Breast epithelium (tissue), 4 donors: ENCODE data around the gene ALDH3A1. TPM values are rescaled to one million over a fixed set of nuclear protein-coding genes. Genes with fewer than 3 reads are reported as not detected.
A peak's percentile ranks its signal among the peaks of the same experiment; 100 is the strongest.

Experiments used
- DNase-seq, 2 donors: peaks; one replicate each; pipeline ENCODE4 v3.0.0-alpha.2; 2019; ENCODE audit warnings: low spot score in 2 of 2
- H3K27ac ChIP-seq, 2 donors: fragments of 200-600 bp; sonication (generic) in 1 of 2; one replicate each; pipeline ENCODE4 v1.5.1; 2016 to 2019; ENCODE audit warnings: mild to moderate bottlenecking in 1 of 2
- H3K27me3 ChIP-seq, 2 donors: fragments of 200-600 bp; sonication (generic) in 1 of 2; one replicate each; pipeline versions ENCODE4 v1.5.1 to v1.6.0; 2017 to 2019; ENCODE audit warnings: control low read depth in 1 of 2, mild to moderate bottlenecking in 1 of 2
- H3K36me3 ChIP-seq: fragments of 200-600 bp; one replicate; pipeline ENCODE4 v1.5.1; 2019
- H3K4me1 ChIP-seq, 2 donors: fragments of 200-600 bp; sonication (generic); one replicate each; pipeline ENCODE4 v1.5.1; 2016 to 2019; ENCODE audit warnings: control low read depth in 1 of 2
- H3K4me3 ChIP-seq, 3 donors: fragments of 200-600 bp; sonication (generic); 1 replicate in 2 of 3; 2 replicates in 1 of 3; pipeline ENCODE4 v1.5.1; 2016 to 2019; ENCODE audit warnings: mild to moderate bottlenecking in 3 of 3, moderate library complexity in 2 of 3
- H3K9me3 ChIP-seq, 2 donors: fragments of 200-600 bp; sonication (generic) in 1 of 2; one replicate each; pipeline ENCODE4 v1.5.1; 2016 to 2019; ENCODE audit warnings: control low read depth in 1 of 2
- POLR2A ChIP-seq: fragments of 450-650 bp; IDR thresholded peaks from one replicate; pipeline ENCODE4 v1.6.1; 2016; ENCODE audit warnings: antibody characterized with exemption, mild to moderate bottlenecking, moderate library complexity
- POLR2AphosphoS5 ChIP-seq, 3 donors: sonication (generic); formaldehyde crosslinking; IDR thresholded peaks; one replicate each; pipeline ENCODE4 v1.6.1; 2017; ENCODE audit warnings: antibody characterized with exemption in 3 of 3
- intact Hi-C: fragments of 100-400 bp; cut with DNase I; formaldehyde crosslinking; loops from one replicate; pipeline ENCODE4 v1.15.1; 2023; ENCODE audit warnings: low total_unique reads
- total RNA-seq, 3 donors: library from RNA; depleted of rRNA; stranded (reverse); fragments of >200 nt; gene quantifications; one replicate each; pipeline ENCODE4 v1.1.0, GENCODE V29; 2016
- TF ChIP-seq, protein P1 (sequence below), 3 donors: fragments of 450-650 bp; IDR thresholded peaks; one replicate each; pipeline ENCODE4 v1.5.1; 2016 to 2017; ENCODE audit warnings: antibody characterized with exemption in 3 of 3, mild to moderate bottlenecking in 3 of 3, moderate library complexity in 3 of 3

Gene ALDH3A1
- total RNA-seq, 3 donors from 2014 or later = 1.1 to 5.6 (median 2.0) TPM

DNA sequence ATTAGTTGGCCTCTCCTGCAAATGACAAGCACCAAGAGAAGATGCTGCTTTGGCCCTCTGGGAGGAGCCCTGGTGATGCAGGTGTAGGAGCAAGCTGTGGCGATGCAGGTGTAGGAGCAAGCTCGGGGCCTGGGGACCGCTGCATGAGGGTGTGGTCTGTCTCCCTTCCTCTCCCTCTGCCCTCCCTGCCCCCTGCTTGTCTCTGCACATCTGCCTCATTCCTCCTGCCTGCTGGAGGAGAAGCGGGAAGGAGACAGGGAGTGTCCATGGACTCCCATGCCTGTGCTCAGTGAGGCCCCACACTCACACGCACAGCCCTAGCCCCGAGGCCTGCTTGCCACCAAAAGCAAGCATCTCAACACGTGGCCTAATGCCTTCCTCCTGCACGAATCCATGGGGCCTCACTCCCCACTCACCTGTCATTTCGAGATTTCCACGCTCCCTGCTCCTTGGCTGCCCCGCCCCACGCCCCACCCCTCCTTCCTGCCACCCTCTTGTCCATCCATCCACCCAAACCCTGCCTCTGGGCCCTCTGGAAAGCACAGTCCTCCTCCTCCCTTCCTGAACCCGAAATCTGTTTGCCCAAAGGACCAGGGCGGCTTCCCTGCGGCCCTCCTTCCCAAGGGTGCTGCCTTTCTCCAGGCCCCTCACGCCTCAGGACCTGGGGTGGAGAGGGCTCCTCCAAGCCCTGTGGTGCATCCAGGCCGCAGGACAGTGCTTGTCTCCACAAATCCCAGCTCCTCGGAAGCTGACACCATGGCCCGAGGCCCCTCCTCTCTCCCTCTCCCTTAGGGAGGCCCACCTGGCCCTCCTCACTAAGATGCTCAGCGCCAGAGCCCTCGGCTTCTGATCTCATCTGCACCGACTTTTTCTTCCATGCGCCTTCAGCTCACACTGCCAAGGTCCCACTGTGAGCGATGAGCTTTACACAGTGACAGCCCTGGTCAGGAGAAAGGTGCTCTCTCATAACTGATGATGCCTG, 11.8 kb upstream of the ALDH3A1 start:
- H3K4me1 ChIP-seq = no peaks in the 10 kb centered on the region
- H3K27ac ChIP-seq = no peak overlapping the region
- no peaks in the 10 kb centered on the region for H3K36me3 ChIP-seq
- TF ChIP-seq, protein P1, sequence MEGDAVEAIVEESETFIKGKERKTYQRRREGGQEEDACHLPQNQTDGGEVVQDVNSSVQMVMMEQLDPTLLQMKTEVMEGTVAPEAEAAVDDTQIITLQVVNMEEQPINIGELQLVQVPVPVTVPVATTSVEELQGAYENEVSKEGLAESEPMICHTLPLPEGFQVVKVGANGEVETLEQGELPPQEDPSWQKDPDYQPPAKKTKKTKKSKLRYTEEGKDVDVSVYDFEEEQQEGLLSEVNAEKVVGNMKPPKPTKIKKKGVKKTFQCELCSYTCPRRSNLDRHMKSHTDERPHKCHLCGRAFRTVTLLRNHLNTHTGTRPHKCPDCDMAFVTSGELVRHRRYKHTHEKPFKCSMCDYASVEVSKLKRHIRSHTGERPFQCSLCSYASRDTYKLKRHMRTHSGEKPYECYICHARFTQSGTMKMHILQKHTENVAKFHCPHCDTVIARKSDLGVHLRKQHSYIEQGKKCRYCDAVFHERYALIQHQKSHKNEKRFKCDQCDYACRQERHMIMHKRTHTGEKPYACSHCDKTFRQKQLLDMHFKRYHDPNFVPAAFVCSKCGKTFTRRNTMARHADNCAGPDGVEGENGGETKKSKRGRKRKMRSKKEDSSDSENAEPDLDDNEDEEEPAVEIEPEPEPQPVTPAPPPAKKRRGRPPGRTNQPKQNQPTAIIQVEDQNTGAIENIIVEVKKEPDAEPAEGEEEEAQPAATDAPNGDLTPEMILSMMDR (IDR thresholded peaks at IDR 0.05) = no peak
- TF ChIP-seq POLR2AphosphoS5 (IDR thresholded peaks at IDR 0.05) (no peak), POLR2A (no peak)
- H3K4me3 ChIP-seq = no peak overlapping the region
- H3K27me3 ChIP-seq = no peaks in the 10 kb centered on the region
- intact Hi-C loops = no loop called here
- H3K9me3 ChIP-seq = no peaks in the 10 kb centered on the region
- peak in 1 of 2 donors; percentile 46 for DNase-seq

DNA sequence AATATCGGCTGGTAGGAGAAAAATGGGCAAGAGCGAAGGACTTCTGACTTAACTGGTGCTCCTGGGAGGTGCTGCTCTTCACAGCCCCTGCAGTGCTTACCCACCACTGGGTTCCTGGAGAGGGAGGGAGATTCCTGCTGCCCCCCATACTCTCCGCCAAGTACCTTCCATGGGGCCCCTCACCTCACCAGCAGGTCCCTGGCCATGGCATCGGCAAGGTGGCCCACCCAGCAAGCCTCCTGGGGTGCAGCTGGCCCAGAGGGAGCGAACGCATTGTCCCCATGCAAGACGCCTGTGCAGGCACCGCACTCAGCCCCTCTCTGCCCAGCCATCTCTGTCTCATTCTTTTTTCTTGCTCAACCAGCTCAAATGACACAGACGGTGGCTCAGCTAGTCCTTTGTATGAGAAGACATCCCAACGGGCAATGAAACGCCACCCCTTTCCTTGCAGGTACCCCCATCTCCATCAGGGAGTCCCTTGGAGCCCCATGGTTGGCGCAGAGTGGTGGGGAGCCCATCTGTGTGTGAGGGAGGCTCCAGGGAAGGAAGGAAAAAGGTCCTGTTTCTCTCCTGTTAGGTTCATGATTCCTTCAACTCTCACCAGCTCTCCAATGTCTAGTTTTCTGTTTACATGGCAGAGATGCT, 9.6 kb upstream of the ALDH3A1 start:
- intact Hi-C loops = no loop called here
- Histone ChIP-seq H3K9me3 (no peaks in the 10 kb centered on the region), H3K4me1 (no peaks in the 10 kb centered on the region), H3K27me3 (no peaks in the 10 kb centered on the region), H3K36me3 (no peaks in the 10 kb centered on the region), H3K4me3 (no peak overlapping the region), H3K27ac (no peak overlapping the region)
- no peak for TF ChIP-seq POLR2AphosphoS5 (IDR thresholded peaks at IDR 0.05)
- DNase-seq = no peak

DNA sequence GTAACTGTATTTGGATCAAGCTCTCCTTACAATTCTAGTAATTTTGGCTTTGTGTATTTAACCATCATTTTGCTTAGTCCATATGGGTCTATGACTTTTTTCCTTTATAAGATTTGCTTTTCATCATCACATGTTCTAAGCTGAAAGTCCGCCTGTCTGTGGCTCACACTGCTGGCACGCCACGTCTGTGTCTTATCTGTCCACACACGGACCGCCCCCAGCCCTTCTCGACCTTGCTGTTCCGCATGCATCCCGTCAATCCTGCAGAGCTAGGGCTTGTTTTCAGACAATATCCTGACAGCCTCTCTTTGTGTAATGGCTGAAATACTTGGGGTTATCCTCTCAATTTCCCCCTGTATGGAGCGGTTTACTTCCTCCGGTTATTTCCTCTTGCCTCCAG, 8.4 kb upstream of the ALDH3A1 start:
- DNase-seq = no peak

DNA sequence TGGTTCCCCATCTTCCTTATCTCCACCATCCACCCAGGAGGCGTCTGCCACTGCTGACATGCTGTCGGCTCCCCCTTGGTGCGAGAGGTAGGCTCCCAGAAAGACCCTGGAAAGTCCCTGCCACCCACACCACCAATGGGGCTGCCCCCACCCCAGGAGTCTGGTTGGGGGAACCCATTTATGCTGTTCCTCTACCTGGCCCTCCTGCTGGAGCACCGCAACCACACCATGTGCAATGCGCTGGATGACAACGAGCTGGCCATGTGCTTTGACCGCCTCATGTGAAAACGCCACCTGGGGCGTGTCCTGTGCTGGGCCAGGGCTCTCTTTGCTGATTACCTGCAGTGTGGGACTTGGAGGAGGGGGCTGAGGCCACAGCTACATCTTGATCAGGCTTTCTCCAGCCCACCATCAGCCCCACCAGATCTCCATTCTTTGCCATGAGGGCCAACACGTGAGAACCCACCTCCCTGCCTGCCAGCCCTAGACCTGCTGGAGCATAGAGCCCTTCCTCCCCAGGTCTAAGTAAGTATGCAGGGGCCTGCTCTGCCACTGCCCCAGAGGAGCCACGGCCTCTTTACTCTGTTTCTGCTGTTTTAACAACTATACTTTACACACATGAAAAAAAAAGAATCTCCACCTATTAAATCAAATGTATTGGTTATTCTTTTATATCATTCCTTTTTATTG, 7.9 kb upstream of the ALDH3A1 start:
- Histone ChIP-seq H3K9me3 (no peaks in the 10 kb centered on the region), H3K4me1 (no peaks in the 10 kb centered on the region), H3K4me3 (no peak overlapping the region), H3K27ac (no peak overlapping the region), H3K36me3 (no peaks in the 10 kb centered on the region), H3K27me3 (no peaks in the 10 kb centered on the region)
- TF ChIP-seq POLR2A = no peak
- TF ChIP-seq, protein P1 (IDR thresholded peaks at IDR 0.05) = no peak
- TF ChIP-seq POLR2AphosphoS5 (IDR thresholded peaks at IDR 0.05) = no peak
- no peak for DNase-seq
- intact Hi-C loops = no loop called here

More for the DNA sequence above, 8.4 kb upstream of the ALDH3A1 start:
- no peaks in the 10 kb centered on the region for H3K27me3 ChIP-seq
- H3K4me3 ChIP-seq = no peak overlapping the region
- no peaks in the 10 kb centered on the region for H3K4me1 ChIP-seq
- H3K9me3 ChIP-seq = no peaks in the 10 kb centered on the region
- intact Hi-C loops = no loop called here
- TF ChIP-seq, protein P1 (IDR thresholded peaks at IDR 0.05) = no peak
- H3K36me3 ChIP-seq = no peaks in the 10 kb centered on the region
- H3K27ac ChIP-seq = no peak overlapping the region

DNA sequence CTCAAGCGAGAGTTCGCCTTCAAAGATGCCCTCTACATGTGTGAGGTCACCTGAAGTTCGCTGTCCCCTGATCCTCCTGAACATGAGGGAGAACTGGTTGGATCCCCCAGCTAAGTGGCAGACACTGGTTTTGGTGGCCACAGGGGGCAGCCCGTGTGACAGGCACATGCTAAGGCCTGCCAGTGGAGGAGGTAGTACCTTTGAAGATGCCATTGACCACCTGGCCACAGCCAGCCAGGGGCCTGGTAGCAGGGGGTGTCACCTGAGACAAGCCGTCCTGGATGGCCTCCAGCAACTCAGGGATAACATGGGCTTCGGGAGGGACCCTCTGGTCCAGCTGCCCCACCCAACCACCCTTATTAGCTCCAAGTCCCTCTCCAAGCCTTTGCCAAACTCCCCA, 7.3 kb upstream of the ALDH3A1 start:
- no peaks in the 10 kb centered on the region for H3K9me3 ChIP-seq
- intact Hi-C loops = no loop called here
- no peaks in the 10 kb centered on the region for H3K4me1 ChIP-seq
- no peaks in the 10 kb centered on the region for H3K36me3 ChIP-seq
- no peaks in the 10 kb centered on the region for H3K27me3 ChIP-seq
- no peak overlapping the region for H3K27ac ChIP-seq
- DNase-seq = no peak
- H3K4me3 ChIP-seq = no peak overlapping the region
- TF ChIP-seq POLR2AphosphoS5 (IDR thresholded peaks at IDR 0.05) = no peak
- no peak for TF ChIP-seq POLR2A
